Uterus (tissue), 4 donors: Measurements from ENCODE around the gene BTD. TPM values are rescaled to one million over a fixed set of nuclear protein-coding genes. Genes with fewer than 3 reads are reported as not detected.

Experiments
- DNase-seq, 2 donors: peaks; one replicate each; pipeline ENCODE4 v3.0.0-alpha.2; 2019 to 2020
- H3K27ac ChIP-seq, 2 donors: fragments of 200-600 bp; sonication (generic); 1 replicate in 1 of 2; 2 replicates in 1 of 2; pipeline ENCODE4 v1.5.1; 2016 to 2018
- H3K27me3 ChIP-seq, 2 donors: fragments of 200-600 bp; sonication (generic); one replicate each; pipeline ENCODE4 v1.5.1; 2018 to 2019; ENCODE audit warnings: control low read depth in 1 of 2
- H3K36me3 ChIP-seq, 2 donors: fragments of 200-600 bp; sonication (generic); one replicate each; pipeline ENCODE4 v1.5.1; 2019; ENCODE audit warnings: control low read depth in 1 of 2
- H3K4me1 ChIP-seq, 2 donors: fragments of 200-600 bp; sonication (generic); one replicate each; pipeline ENCODE4 v1.5.1; 2018 to 2019; ENCODE audit warnings: control low read depth in 1 of 2
- H3K4me3 ChIP-seq, 2 donors: fragments of 200-600 bp; sonication (generic); 1 replicate in 1 of 2; 2 replicates in 1 of 2; pipeline ENCODE4 v1.5.1; 2018 to 2019; ENCODE audit warnings: mild to moderate bottlenecking in 1 of 2
- H3K9me3 ChIP-seq, 2 donors: fragments of 200-600 bp; sonication (generic); one replicate each; pipeline ENCODE4 v1.5.1; 2019; ENCODE audit warnings: control low read depth in 1 of 2
- CTCF ChIP-seq, 4 experiments: fragments of 200-600 bp in 2 of 4; fragments of 450-650 bp in 2 of 4; sonication (generic) in 2 of 4; IDR thresholded peaks; one replicate each; pipeline ENCODE4 v1.5.1; 2016 to 2019; ENCODE audit warnings: antibody characterized with exemption in 4 of 4, mild to moderate bottlenecking in 2 of 4, moderate library complexity in 1 of 4
- POLR2A ChIP-seq, 2 donors: fragments of 450-650 bp; IDR thresholded peaks; one replicate each; pipeline ENCODE4 v1.6.1; 2016; ENCODE audit warnings: antibody characterized with exemption in 2 of 2, mild to moderate bottlenecking in 1 of 2, moderate library complexity in 1 of 2
- intact Hi-C: fragments of 100-400 bp; cut with DNase I; formaldehyde crosslinking; loops from one replicate; pipeline ENCODE4 v1.15.1; 2023; ENCODE audit warnings: low total_unique reads
- total RNA-seq, 4 donors: library from RNA; depleted of rRNA in 3 of 4; stranded (reverse); fragments of >200 nt in 3 of 4; gene quantifications; one replicate each; pipeline versions ENCODE4 v1.1.0 to v1.2.4, GENCODE V29; 2014 to 2023
- donor health status: DM: yes; HTN: yes; CAD: no.

The BTD gene
- total RNA-seq, 4 donors from 2014 or later: 6.5 to 31.3 (median 21.5) TPM

GRCh38 chr3:15676259-15676658, 74.7 kb downstream of the BTD start:
- no peaks in the 10 kb centered on the region for H3K9me3 ChIP-seq
- intact Hi-C loops: no loop called here
- H3K27ac ChIP-seq: no peak overlapping the region
- TF ChIP-seq CTCF (IDR thresholded peaks at IDR 0.05) (no peak), POLR2A (IDR thresholded peaks at IDR 0.05) (no peak)
- no peaks in the 10 kb centered on the region for H3K36me3 ChIP-seq
- H3K4me1 ChIP-seq: no peaks in the 10 kb centered on the region
- no peaks in the 10 kb centered on the region for H3K27me3 ChIP-seq
- no peak for DNase-seq
- no peak overlapping the region for H3K4me3 ChIP-seq

GRCh38 chr3:15679306-15679705, 77.8 kb downstream of the BTD start:
- H3K4me1 ChIP-seq: no peaks in the 10 kb centered on the region
- intact Hi-C loops: no loop called here
- no peaks in the 10 kb centered on the region for H3K9me3 ChIP-seq
- no peak overlapping the region for H3K4me3 ChIP-seq
- no peaks in the 10 kb centered on the region for H3K36me3 ChIP-seq
- DNase-seq: no peak
- H3K27me3 ChIP-seq: no peaks in the 10 kb centered on the region
- H3K27ac ChIP-seq: no peak overlapping the region
- TF ChIP-seq CTCF (IDR thresholded peaks at IDR 0.05) (no peak), POLR2A (IDR thresholded peaks at IDR 0.05) (no peak)

- Histone ChIP-seq H3K27ac (peak overlapping the region in 1 of 2 donors; percentile 53), H3K4me1 (no peaks in the 10 kb centered on the region), H3K4me3 (no peak overlapping the region), H3K36me3 (no peaks in the 10 kb centered on the region), H3K9me3 (no peaks in the 10 kb centered on the region), H3K27me3 (no peaks in the 10 kb centered on the region)
- intact Hi-C loops: no loop called here
- TF ChIP-seq CTCF (IDR thresholded peaks at IDR 0.05) (no peak), POLR2A (IDR thresholded peaks at IDR 0.05) (no peak)
- no peak for DNase-seq
Measured at GRCh38 chr3:15681668-15682067, 80.1 kb downstream of the BTD start.

- no peaks in the 10 kb centered on the region for H3K4me1 ChIP-seq
- no peak for DNase-seq
- no peak overlapping the region for H3K4me3 ChIP-seq
- H3K9me3 ChIP-seq: no peaks in the 10 kb centered on the region
- peak overlapping the region; percentile 7 to 53 for H3K27ac ChIP-seq
- intact Hi-C loops: no loop called here
- H3K36me3 ChIP-seq: no peaks in the 10 kb centered on the region
- no peaks in the 10 kb centered on the region for H3K27me3 ChIP-seq
- no peak for TF ChIP-seq POLR2A (IDR thresholded peaks at IDR 0.05)
- TF ChIP-seq CTCF (IDR thresholded peaks at IDR 0.05): no peak
Measured at GRCh38 chr3:15682561-15683185, 81.1 kb downstream of the BTD start.

GRCh38 chr3:15683253-15683652, 81.7 kb downstream of the BTD start:
- Histone ChIP-seq H3K9me3 (no peaks in the 10 kb centered on the region), H3K4me1 (no peaks in the 10 kb centered on the region), H3K36me3 (no peaks in the 10 kb centered on the region), H3K4me3 (no peak overlapping the region), H3K27me3 (no peaks in the 10 kb centered on the region), H3K27ac (peak overlapping the region; percentile 7 to 53)
- TF ChIP-seq CTCF (IDR thresholded peaks at IDR 0.05) (no peak), POLR2A (IDR thresholded peaks at IDR 0.05) (no peak)
- intact Hi-C loops: no loop called here
- DNase-seq: no peak
